Calu3 (cell line): ENCODE measurements around the gene PTPRN2. TPM values are rescaled to one million over a fixed set of nuclear protein-coding genes. Genes with fewer than 3 reads are reported as not detected.

Experiments used
- BruUV-seq: library from RNA; stranded (reverse); fragments of 400-500 nt; replicated peaks from 2 replicates; lab custom pipeline; 2021; lab: Mats Ljungman, UMichigan
- CTCF ChIA-PET: fragments of 300-600 bp; sonication (Branson Sonifier 250); formaldehyde crosslinking; loops from one replicate; lab custom pipeline; 2022; ENCODE audit warnings: antibody characterized with exemption; lab: Charles Lee
- DNase-seq: peaks from one replicate; pipeline ENCODE4 v3.0.0; 2022
- H3K27ac Mint-ChIP-seq: one replicate; pipeline ENCODE4 v1.8.0; 2022; ENCODE audit warnings: mixed read lengths; ENCODE audit not compliant: unreplicated experiment
- H3K27me3 Mint-ChIP-seq: one replicate; pipeline ENCODE4 v1.8.0; 2022; ENCODE audit warnings: mixed read lengths; ENCODE audit not compliant: unreplicated experiment
- H3K36me3 Mint-ChIP-seq: one replicate; pipeline ENCODE4 v1.8.0; 2022; ENCODE audit warnings: mild to moderate bottlenecking, moderate library complexity, mixed read lengths; ENCODE audit not compliant: insufficient read depth, unreplicated experiment
- H3K4me1 Mint-ChIP-seq: one replicate; pipeline ENCODE4 v1.8.0; 2022; ENCODE audit warnings: mild to moderate bottlenecking, low read depth, mixed read lengths; ENCODE audit not compliant: unreplicated experiment
- H3K4me3 Mint-ChIP-seq: one replicate; pipeline ENCODE4 v1.8.0; 2022; ENCODE audit warnings: mild to moderate bottlenecking, low read depth, moderate library complexity, mixed read lengths; ENCODE audit not compliant: unreplicated experiment
- H3K9me3 Mint-ChIP-seq: one replicate; pipeline ENCODE4 v1.8.0; 2022; ENCODE audit warnings: low read depth, mixed read lengths; ENCODE audit not compliant: unreplicated experiment
- intact Hi-C: fragments of 100-400 bp; cut with micrococcal nuclease; formaldehyde crosslinking; loops from one replicate; pipeline ENCODE4 v1.10.0; 2022; ENCODE audit not compliant: unreplicated experiment
- total RNA-seq: library from RNA; stranded (reverse); gene quantifications from 2 replicates; pipeline ENCODE4 v1.2.3, GENCODE V29; 2022
- TF ChIP-seq, protein P1 (sequence below): fragments of 200-600 bp; IDR thresholded peaks from one replicate; pipeline ENCODE4 v1.8.0; 2022; ENCODE audit warnings: antibody characterized with exemption; ENCODE audit not compliant: unreplicated experiment

Gene PTPRN2
- total RNA-seq, 1 experiment from 2014 or later = 2.0 TPM

DNA sequence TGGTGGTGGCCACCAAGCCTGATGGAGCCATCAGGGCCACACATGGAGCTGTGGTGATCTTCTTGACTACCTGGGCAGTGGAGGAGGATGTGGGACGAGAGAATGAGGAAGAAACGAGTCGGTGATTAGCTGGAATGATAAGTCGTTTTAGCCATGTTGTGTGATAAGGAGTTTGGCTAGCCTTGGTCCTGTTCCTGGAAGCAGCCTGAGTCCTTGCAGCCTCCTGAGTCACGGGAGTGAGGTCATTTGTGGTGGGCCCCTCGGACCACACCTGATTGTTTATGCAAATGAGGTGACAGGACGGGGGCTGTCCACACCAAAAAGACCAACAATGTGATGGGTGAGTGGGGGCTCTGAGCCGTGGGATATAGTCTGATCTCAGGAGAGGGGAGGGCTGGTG lies 554.4 kb downstream of the PTPRN2 start:
- H3K4me1 Mint-ChIP-seq = no peaks in the 10 kb centered on the region
- no peaks in the 10 kb centered on the region for H3K27me3 Mint-ChIP-seq
- peaks cover 4% of the 10 kb centered on the region for H3K36me3 Mint-ChIP-seq
- TF ChIP-seq, protein P1, sequence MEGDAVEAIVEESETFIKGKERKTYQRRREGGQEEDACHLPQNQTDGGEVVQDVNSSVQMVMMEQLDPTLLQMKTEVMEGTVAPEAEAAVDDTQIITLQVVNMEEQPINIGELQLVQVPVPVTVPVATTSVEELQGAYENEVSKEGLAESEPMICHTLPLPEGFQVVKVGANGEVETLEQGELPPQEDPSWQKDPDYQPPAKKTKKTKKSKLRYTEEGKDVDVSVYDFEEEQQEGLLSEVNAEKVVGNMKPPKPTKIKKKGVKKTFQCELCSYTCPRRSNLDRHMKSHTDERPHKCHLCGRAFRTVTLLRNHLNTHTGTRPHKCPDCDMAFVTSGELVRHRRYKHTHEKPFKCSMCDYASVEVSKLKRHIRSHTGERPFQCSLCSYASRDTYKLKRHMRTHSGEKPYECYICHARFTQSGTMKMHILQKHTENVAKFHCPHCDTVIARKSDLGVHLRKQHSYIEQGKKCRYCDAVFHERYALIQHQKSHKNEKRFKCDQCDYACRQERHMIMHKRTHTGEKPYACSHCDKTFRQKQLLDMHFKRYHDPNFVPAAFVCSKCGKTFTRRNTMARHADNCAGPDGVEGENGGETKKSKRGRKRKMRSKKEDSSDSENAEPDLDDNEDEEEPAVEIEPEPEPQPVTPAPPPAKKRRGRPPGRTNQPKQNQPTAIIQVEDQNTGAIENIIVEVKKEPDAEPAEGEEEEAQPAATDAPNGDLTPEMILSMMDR = no peak
- no peak for DNase-seq
- peaks cover 29% of the 10 kb centered on the region for H3K9me3 Mint-ChIP-seq
- no peak overlapping the region for H3K27ac Mint-ChIP-seq
- CTCF ChIA-PET = no interaction called here
- no TSS peak for BruUV-seq
- intact Hi-C loops = no loop called here
- H3K4me3 Mint-ChIP-seq = no peak overlapping the region

DNA sequence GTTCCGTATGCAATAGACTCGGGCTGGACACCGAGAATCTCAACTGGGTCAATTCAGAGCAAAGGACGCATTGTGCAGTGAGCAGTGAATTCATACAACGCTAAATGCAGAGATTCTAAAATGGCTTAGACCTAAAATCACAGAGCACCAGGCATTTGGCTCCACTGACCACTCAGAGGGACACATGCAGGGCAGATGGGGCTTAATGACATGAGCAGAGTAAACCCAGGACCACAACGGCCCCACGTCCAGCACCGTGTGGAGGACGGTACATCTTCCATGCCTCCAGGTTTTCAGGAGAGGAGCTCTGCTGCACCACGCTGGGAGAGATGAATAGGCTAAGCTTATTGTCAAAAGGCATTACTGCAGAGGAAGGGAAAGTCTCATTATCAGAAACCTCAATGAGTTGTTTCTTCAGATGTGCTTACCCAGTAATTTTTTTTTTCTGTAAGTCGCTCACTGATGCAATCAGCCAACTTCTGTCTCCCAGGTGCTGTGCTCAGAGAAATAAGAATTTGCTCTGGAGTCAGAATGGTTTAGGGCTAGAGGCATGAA lies 555.0 kb downstream of the PTPRN2 start:
- Mint-ChIP-seq H3K27me3 (no peaks in the 10 kb centered on the region), H3K27ac (no peak overlapping the region), H3K4me3 (no peak overlapping the region), H3K4me1 (no peaks in the 10 kb centered on the region), H3K36me3 (peaks cover 4% of the 10 kb centered on the region), H3K9me3 (peaks cover 32% of the 10 kb centered on the region)
- BruUV-seq = no TSS peak
- CTCF ChIA-PET = no interaction called here
- TF ChIP-seq, protein P1 = no peak
- intact Hi-C loops = no loop called here
- DNase-seq = no peak

DNA sequence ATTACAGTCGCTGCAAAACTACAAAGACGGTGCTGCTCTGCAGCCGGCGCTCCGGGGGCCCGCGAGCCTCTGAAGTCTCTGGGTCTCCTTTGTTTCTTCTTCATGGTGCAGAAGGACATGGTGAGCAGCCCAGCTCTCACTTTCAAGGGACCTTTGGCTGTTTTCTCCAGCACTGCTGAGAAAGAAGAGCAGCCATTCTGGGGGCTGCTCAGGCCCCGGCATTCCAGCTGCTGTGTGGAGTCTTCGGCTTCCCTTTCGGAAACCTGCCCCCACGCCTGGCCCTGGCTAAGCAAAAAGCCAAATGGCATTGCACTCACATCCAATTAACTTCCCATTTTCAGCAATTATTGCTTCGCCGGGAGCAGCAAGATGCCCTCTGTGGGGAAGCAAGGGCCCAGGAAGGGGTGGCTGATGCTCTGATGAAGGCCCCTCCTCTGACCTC lies 555.7 kb downstream of the PTPRN2 start:
- no peak overlapping the region for H3K27ac Mint-ChIP-seq
- H3K36me3 Mint-ChIP-seq = peaks cover 4% of the 10 kb centered on the region
- CTCF ChIA-PET = interaction anchor here (0.6 kb wide), 1 partner anchor 160 kb away, joined by 3 read pairs; no protein-coding TSS in a partner anchor
- no peaks in the 10 kb centered on the region for H3K27me3 Mint-ChIP-seq
- H3K4me1 Mint-ChIP-seq = no peaks in the 10 kb centered on the region
- TF ChIP-seq, protein P1 = no peak
- no peak overlapping the region for H3K4me3 Mint-ChIP-seq
- intact Hi-C loops = no loop called here
- no TSS peak for BruUV-seq
- no peak for DNase-seq
- peaks cover 32% of the 10 kb centered on the region for H3K9me3 Mint-ChIP-seq

- Mint-ChIP-seq H3K9me3 (peaks cover 27% of the 10 kb centered on the region), H3K27me3 (no peaks in the 10 kb centered on the region), H3K27ac (no peak overlapping the region), H3K4me1 (no peaks in the 10 kb centered on the region), H3K36me3 (peaks cover 4% of the 10 kb centered on the region), H3K4me3 (no peak overlapping the region)
- TF ChIP-seq, protein P1 = no peak
- CTCF ChIA-PET = no interaction called here
- intact Hi-C loops = no loop called here
- BruUV-seq = no TSS peak
- no peak for DNase-seq
Observed at GRCh38 chr7:158030566-158030965, 557.1 kb downstream of the PTPRN2 start.
